Osteoblast (primary cell): Measurements from ENCODE around the gene TMEM132C. TPM values are rescaled to one million over a fixed set of nuclear protein-coding genes. Genes with fewer than 3 reads are reported as not detected.

Source experiments
- DNase-seq: peaks from one replicate; pipeline ENCODE4 v3.0.0; 2011; ENCODE audit warnings: low spot score, mixed read lengths; ENCODE audit not compliant: insufficient read length; ENCODE audit errors: missing footprints
- H2AFZ ChIP-seq: 2 replicates; pipeline ENCODE4 v1.6.0; 2011; ENCODE audit warnings: mild to moderate bottlenecking, low read length
- H3K27ac ChIP-seq: 2 replicates; pipeline ENCODE4 v1.5.1; 2011; ENCODE audit warnings: mild to moderate bottlenecking, low read depth, low read length, moderate library complexity
- H3K27me3 ChIP-seq: 2 replicates; pipeline ENCODE4 v1.6.0; 2012; ENCODE audit warnings: mild to moderate bottlenecking, control low read depth, inconsistent platforms, low read length, moderate library complexity; ENCODE audit not compliant: insufficient read depth
- H3K36me3 ChIP-seq: 2 replicates; pipeline ENCODE4 v1.5.1; 2011; ENCODE audit warnings: mild to moderate bottlenecking, low read length, control low read depth, moderate library complexity; ENCODE audit not compliant: insufficient read depth
- H3K4me1 ChIP-seq: 2 replicates; pipeline ENCODE4 v1.5.1; 2011; ENCODE audit warnings: mild to moderate bottlenecking, low read length, control low read depth, moderate library complexity; ENCODE audit not compliant: insufficient read depth
- H3K4me2 ChIP-seq: 2 replicates; pipeline ENCODE4 v1.6.0; 2011; ENCODE audit warnings: mild to moderate bottlenecking, low read length; ENCODE audit not compliant: insufficient read depth
- H3K4me3 ChIP-seq: fragments of 200-600 bp; sonication (generic); 3 replicates; pipeline ENCODE4 v1.5.1; 2012; ENCODE audit warnings: mild to moderate bottlenecking, low read length, inconsistent platforms; ENCODE audit not compliant: insufficient read depth
- H3K79me2 ChIP-seq: 2 replicates; pipeline ENCODE4 v1.6.0; 2012; ENCODE audit warnings: mild to moderate bottlenecking, low read length, control low read depth, inconsistent platforms; ENCODE audit not compliant: insufficient read depth
- H3K9me3 ChIP-seq: 2 replicates; pipeline ENCODE4 v1.5.1; 2011; ENCODE audit warnings: low read depth, low read length, control low read depth
- H4K20me1 ChIP-seq: 2 replicates; pipeline ENCODE4 v1.6.0; 2012; ENCODE audit warnings: mild to moderate bottlenecking, low read length, control low read depth; ENCODE audit not compliant: insufficient read depth
- total RNA-seq: library from RNA; depleted of rRNA; stranded (reverse); fragments of >200 nt; gene quantifications from 2 replicates; pipeline ENCODE4 v1.2.3, GENCODE V29; 2012
- TF ChIP-seq, protein P1 (sequence below): IDR thresholded peaks from 2 replicates; pipeline ENCODE4 v1.5.1; 2011; ENCODE audit warnings: mild to moderate bottlenecking, low read depth, low read length, moderate library complexity; ENCODE audit errors: extremely low read depth

Gene TMEM132C
- total RNA-seq, 1 donor: not detected

DNA sequence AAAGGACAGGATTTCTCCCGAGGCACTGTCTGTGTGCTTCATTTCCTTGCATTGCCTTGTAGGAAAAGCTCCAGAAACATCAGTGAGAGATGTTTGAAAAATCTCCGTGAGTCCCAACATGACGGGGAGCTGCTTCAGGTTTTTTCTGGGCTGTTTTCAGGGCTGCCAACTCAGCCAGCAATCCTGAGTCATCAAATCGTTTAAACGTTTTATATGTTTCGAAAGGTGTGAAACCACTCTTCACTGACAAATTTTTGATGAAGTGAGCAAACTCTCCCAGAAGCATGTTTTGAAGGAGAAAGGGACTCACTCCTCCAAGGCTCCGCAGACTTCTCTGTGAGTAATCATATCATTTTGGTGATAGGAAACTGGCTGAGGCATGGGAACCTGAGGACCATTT, 240.5 kb downstream of the TMEM132C start:
- no peaks in the 10 kb centered on the region for H4K20me1 ChIP-seq
- peaks cover 5% of the 10 kb centered on the region for H3K9me3 ChIP-seq
- no peaks in the 10 kb centered on the region for H3K4me1 ChIP-seq
- H3K79me2 ChIP-seq: no peaks in the 10 kb centered on the region
- H2AFZ ChIP-seq: no peak overlapping the region
- no peak overlapping the region for H3K4me3 ChIP-seq
- H3K36me3 ChIP-seq: no peaks in the 10 kb centered on the region
- H3K27me3 ChIP-seq: no peaks in the 10 kb centered on the region
- no peak overlapping the region for H3K27ac ChIP-seq
- no peak for DNase-seq
- TF ChIP-seq, protein P1, sequence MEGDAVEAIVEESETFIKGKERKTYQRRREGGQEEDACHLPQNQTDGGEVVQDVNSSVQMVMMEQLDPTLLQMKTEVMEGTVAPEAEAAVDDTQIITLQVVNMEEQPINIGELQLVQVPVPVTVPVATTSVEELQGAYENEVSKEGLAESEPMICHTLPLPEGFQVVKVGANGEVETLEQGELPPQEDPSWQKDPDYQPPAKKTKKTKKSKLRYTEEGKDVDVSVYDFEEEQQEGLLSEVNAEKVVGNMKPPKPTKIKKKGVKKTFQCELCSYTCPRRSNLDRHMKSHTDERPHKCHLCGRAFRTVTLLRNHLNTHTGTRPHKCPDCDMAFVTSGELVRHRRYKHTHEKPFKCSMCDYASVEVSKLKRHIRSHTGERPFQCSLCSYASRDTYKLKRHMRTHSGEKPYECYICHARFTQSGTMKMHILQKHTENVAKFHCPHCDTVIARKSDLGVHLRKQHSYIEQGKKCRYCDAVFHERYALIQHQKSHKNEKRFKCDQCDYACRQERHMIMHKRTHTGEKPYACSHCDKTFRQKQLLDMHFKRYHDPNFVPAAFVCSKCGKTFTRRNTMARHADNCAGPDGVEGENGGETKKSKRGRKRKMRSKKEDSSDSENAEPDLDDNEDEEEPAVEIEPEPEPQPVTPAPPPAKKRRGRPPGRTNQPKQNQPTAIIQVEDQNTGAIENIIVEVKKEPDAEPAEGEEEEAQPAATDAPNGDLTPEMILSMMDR: no peak
- H3K4me2 ChIP-seq: no peak overlapping the region

DNA sequence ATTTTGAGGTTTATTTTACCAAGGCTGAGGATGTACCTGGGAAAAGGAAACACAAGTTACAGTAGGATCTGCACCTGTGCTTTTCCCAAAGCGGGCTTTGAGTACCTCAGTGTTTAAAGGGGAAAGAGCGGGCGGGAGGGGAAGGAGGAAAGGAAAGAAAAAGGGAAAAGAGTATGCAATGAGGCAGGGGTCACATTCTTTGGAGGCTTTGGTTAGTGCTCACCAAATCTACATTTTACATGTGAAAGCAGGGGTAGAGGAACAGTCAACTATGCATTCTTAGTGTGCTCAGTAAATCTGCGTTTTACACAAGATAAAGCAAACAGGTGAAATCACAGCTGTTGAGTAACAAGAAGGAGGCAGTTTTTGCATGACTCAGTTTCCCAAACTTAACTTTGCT, 242.2 kb downstream of the TMEM132C start:
- Histone ChIP-seq H3K27me3 (no peaks in the 10 kb centered on the region), H3K4me2 (no peak overlapping the region), H3K4me3 (no peak overlapping the region), H3K9me3 (peaks cover 5% of the 10 kb centered on the region), H3K79me2 (no peaks in the 10 kb centered on the region), H3K27ac (no peak overlapping the region), H4K20me1 (no peaks in the 10 kb centered on the region), H2AFZ (no peak overlapping the region), H3K4me1 (no peaks in the 10 kb centered on the region), H3K36me3 (no peaks in the 10 kb centered on the region)
- DNase-seq: no peak
- TF ChIP-seq, protein P1: no peak

DNA sequence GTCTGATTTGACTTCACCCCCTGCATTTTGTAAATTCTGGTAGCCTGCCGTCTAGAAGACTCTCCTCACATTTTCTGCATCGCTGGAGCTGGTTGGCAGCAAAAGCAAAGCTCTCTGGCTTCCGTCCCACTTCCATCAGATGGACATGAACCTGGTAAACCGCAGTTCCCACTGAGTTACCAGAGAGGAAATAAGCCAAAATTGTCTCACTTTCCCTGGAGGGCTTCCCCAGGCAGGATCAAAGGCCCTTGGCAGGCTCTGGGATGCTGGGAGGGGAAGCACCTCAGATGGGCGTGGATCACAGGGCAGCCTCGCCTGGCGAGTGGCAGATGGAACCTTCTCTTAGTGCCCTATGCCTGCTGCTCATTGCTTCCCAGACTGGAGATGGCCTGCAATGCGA, 243.5 kb downstream of the TMEM132C start:
- no peak overlapping the region for H2AFZ ChIP-seq
- TF ChIP-seq, protein P1: no peak
- H3K9me3 ChIP-seq: peaks cover 5% of the 10 kb centered on the region
- no peaks in the 10 kb centered on the region for H3K27me3 ChIP-seq
- H3K27ac ChIP-seq: no peak overlapping the region
- no peaks in the 10 kb centered on the region for H3K79me2 ChIP-seq
- H3K4me2 ChIP-seq: no peak overlapping the region
- no peak overlapping the region for H3K4me3 ChIP-seq
- no peak for DNase-seq
- no peaks in the 10 kb centered on the region for H3K4me1 ChIP-seq
- H4K20me1 ChIP-seq: no peaks in the 10 kb centered on the region
- no peaks in the 10 kb centered on the region for H3K36me3 ChIP-seq

DNA sequence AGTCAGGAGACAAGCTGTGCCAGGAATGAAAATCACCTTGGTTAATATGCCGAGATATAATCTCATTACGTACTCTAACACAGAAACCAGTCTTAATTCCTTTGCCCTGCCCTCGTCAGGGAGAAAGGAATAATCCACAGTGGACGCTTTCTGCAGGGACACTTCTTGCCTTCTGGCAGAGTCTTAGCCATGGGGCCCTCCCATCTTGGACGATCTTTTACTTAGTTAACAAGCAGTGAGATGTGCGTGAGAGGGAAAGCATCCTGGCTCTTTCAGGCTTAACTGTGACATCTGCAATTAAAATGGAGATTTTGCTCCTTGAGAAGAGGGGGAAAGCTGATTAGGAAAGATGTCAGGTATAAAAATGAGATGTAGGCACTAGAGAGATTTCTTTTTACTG, 246.4 kb downstream of the TMEM132C start:
- H3K79me2 ChIP-seq: no peaks in the 10 kb centered on the region
- no peak overlapping the region for H3K4me3 ChIP-seq
- no peaks in the 10 kb centered on the region for H3K36me3 ChIP-seq
- no peaks in the 10 kb centered on the region for H3K4me1 ChIP-seq
- TF ChIP-seq, protein P1: no peak
- H3K27me3 ChIP-seq: no peaks in the 10 kb centered on the region
- no peak overlapping the region for H2AFZ ChIP-seq
- no peak overlapping the region for H3K4me2 ChIP-seq
- H4K20me1 ChIP-seq: no peaks in the 10 kb centered on the region
- peaks cover 3% of the 10 kb centered on the region for H3K9me3 ChIP-seq
- H3K27ac ChIP-seq: no peak overlapping the region
- DNase-seq: no peak
